ENCODE data around the gene APOC1. TPM values are rescaled to one million over a fixed set of nuclear protein-coding genes. Genes with fewer than 3 reads are reported as not detected.
A peak's percentile ranks its signal among the peaks of the same experiment; 100 is the strongest.

The APOC1 gene
- total RNA-seq, 4 donors from 2014 or later, result 1.1 to 18.7 (median 7.9) TPM

- in situ Hi-C loops (cut with MboI; ENCODE audit: low sequenced_read_pairs in 4 of 4) (loop anchor here in 2 of 4 donors (10.0 kb wide), 2 partner anchors 51 to 61 kb away; partner anchors contain the start of genes APOE (in 1 of the 2) and TOMM40 (in 1 of the 2)), intact Hi-C loops (cut with DNase I; ENCODE audit: low total_unique reads) (loop anchor here (2.0 to 10.0 kb wide), 5 partner anchors 45 to 211 kb away; partner anchors contain the start of genes BCL3, CLASRP, NECTIN2 and RELB)
- ATAC-seq (peak in 1 of 2 donors; percentile 8), DNase-seq (no peak)
- H3K27me3 ChIP-seq, result no peaks in the 10 kb centered on the region
- no peaks in the 10 kb centered on the region for H3K9me3 ChIP-seq
- TF ChIP-seq POLR2A (IDR thresholded peaks at IDR 0.05) (no peak), CTCF (IDR thresholded peaks at IDR 0.05 in 4 of 5, conservative IDR thresholded peaks at IDR 0.05 in 1 of 5) (no peak)
- H3K27ac ChIP-seq, result peak overlapping the region; percentile 89 to 95 (median 92)
- peak overlapping the region; percentile 93 to 99 (median 96) for H3K4me3 ChIP-seq
- H3K4me1 ChIP-seq, result peaks cover 44 to 51% of the 10 kb centered on the region in 2 donors
- no peaks in the 10 kb centered on the region for H3K36me3 ChIP-seq
Measured at GRCh38 chr19:44955505-44956439, 41.4 kb downstream of the APOC1 start.

GRCh38 chr19:44957526-44957925, 43.1 kb downstream of the APOC1 start:
- H3K27ac ChIP-seq, result no peak overlapping the region
- H3K36me3 ChIP-seq, result peaks cover 0 to 2% of the 10 kb centered on the region in 2 donors
- ATAC-seq, result no peak
- H3K27me3 ChIP-seq, result no peaks in the 10 kb centered on the region
- TF ChIP-seq CTCF (IDR thresholded peaks at IDR 0.05 in 4 of 5, conservative IDR thresholded peaks at IDR 0.05 in 1 of 5) (no peak), POLR2A (IDR thresholded peaks at IDR 0.05) (no peak)
- in situ Hi-C loops (cut with MboI; ENCODE audit: low sequenced_read_pairs in 4 of 4) (loop anchor here in 2 of 4 donors (10.0 kb wide), 2 partner anchors 53 to 63 kb away; partner anchors contain the start of genes APOE (in 1 of the 2) and TOMM40 (in 1 of the 2)), intact Hi-C loops (cut with DNase I; ENCODE audit: low total_unique reads) (loop anchor here (5.0 to 10.0 kb wide), 3 partner anchors 65 to 213 kb away; partner anchors contain the start of genes BCL3, NECTIN2 and TOMM40)
- no peak for DNase-seq
- peaks cover 40 to 50% of the 10 kb centered on the region in 2 donors for H3K4me1 ChIP-seq
- no peaks in the 10 kb centered on the region for H3K9me3 ChIP-seq
- no peak overlapping the region for H3K4me3 ChIP-seq

- intact Hi-C loops (cut with DNase I; ENCODE audit: low total_unique reads), result loop anchor here (5.0 to 10.0 kb wide), 3 partner anchors 66 to 213 kb away; partner anchors contain the start of genes BCL3, NECTIN2 and TOMM40
- DNase-seq, result no peak
- in situ Hi-C loops (cut with MboI; ENCODE audit: low sequenced_read_pairs in 4 of 4), result loop anchor here in 2 of 4 donors (10.0 kb wide), 2 partner anchors 53 to 63 kb away; partner anchors contain the start of genes APOE (in 1 of the 2) and TOMM40 (in 1 of the 2)
Measured at GRCh38 chr19:44958090-44958489, 43.7 kb downstream of the APOC1 start.

GRCh38 chr19:44959691-44960090, 45.3 kb downstream of the APOC1 start:
- Histone ChIP-seq H3K36me3 (peaks cover 0 to 7% of the 10 kb centered on the region in 2 donors), H3K27me3 (no peaks in the 10 kb centered on the region), H3K4me1 (peaks cover 27 to 39% of the 10 kb centered on the region in 2 donors), H3K27ac (no peak overlapping the region), H3K4me3 (no peak overlapping the region), H3K9me3 (no peaks in the 10 kb centered on the region)
- DNase-seq, result no peak
- intact Hi-C loops (cut with DNase I; ENCODE audit: low total_unique reads) (loop anchor here (5.0 to 10.0 kb wide), 3 partner anchors 67 to 215 kb away; partner anchors contain the start of genes BCL3, NECTIN2 and TOMM40), in situ Hi-C loops (cut with MboI; ENCODE audit: low sequenced_read_pairs in 4 of 4) (loop anchor here in 2 of 4 donors (10.0 kb wide), 2 partner anchors 55 to 65 kb away; partner anchors contain the start of genes APOE (in 1 of the 2) and TOMM40 (in 1 of the 2))
- no peak for ATAC-seq
- TF ChIP-seq CTCF (IDR thresholded peaks at IDR 0.05 in 4 of 5, conservative IDR thresholded peaks at IDR 0.05 in 1 of 5) (no peak), POLR2A (IDR thresholded peaks at IDR 0.05) (no peak)

More at GRCh38 chr19:44958090-44958489, 43.7 kb downstream of the APOC1 start:
- Histone ChIP-seq H3K4me3 (no peak overlapping the region), H3K4me1 (peaks cover 40 to 50% of the 10 kb centered on the region in 2 donors), H3K27ac (no peak overlapping the region), H3K27me3 (no peaks in the 10 kb centered on the region), H3K36me3 (peaks cover 0 to 4% of the 10 kb centered on the region in 2 donors), H3K9me3 (no peaks in the 10 kb centered on the region)
- no peak for ATAC-seq
- no peak for TF ChIP-seq POLR2A (IDR thresholded peaks at IDR 0.05)
